ENCODE results near the gene ZNF423.

DNA sequence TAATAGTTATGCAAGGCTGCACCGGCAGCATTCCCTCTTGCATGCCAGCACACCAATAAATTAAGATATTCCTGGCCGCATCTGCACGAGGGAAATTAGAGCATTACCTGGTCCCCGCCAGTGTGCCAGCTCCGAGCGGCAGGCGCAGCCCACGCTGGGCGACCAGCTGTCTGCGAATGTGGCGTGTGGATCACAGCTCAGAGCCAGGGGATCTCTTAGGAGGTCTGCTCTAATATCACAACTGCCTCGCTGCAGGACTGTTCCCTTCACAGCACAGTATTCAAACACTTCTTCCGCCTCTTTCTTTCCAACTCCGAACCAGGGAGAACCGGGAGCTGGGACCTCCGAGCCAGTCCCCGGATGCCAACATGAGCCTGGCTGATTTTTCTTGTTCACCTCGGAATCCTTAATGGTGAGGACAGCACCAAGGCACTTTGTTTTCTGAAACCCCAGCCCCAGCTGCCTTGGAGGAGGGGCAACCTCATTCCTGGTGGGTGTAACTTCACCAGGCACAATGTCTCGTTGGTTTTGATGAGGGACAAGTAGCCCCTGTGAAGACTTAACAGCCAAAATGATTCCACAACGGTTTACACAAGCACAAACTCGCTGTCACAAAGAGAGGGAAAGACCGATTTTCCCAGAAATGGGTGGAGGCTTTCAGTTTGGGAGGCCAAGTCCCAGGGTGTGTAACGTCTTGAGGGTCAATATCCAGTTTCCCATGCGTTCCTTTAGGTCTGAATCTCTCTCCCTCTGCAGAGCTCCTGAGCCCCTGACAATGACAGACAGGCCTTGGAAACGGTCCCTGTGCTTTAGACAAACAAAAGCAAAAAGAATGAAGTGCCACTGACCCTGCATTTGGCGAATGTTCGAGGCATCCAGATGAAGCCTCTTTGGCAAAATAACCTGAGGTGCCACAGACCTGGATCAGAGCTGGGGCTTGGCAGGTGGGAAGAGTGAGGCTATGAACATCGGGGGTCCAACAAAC lies 269.2 kb downstream of the ZNF423 start:
- TF ChIP-seq, protein P1, sequence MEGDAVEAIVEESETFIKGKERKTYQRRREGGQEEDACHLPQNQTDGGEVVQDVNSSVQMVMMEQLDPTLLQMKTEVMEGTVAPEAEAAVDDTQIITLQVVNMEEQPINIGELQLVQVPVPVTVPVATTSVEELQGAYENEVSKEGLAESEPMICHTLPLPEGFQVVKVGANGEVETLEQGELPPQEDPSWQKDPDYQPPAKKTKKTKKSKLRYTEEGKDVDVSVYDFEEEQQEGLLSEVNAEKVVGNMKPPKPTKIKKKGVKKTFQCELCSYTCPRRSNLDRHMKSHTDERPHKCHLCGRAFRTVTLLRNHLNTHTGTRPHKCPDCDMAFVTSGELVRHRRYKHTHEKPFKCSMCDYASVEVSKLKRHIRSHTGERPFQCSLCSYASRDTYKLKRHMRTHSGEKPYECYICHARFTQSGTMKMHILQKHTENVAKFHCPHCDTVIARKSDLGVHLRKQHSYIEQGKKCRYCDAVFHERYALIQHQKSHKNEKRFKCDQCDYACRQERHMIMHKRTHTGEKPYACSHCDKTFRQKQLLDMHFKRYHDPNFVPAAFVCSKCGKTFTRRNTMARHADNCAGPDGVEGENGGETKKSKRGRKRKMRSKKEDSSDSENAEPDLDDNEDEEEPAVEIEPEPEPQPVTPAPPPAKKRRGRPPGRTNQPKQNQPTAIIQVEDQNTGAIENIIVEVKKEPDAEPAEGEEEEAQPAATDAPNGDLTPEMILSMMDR (IDR thresholded peaks at IDR 0.05; ENCODE audit: low read length): no peak
- no peak for TF ChIP-seq EZH2phosphoT487 (IDR thresholded peaks at IDR 0.05; ENCODE audit: low read length)

Data from MM.1S (cell line).